Cerebellar cortex (tissue), 1 donor: ENCODE measurements around the gene NT5DC4.
A peak's percentile ranks its signal among the peaks of the same experiment; 100 is the strongest.

ENCODE experiments used
- DNase-seq: peaks from one replicate; pipeline ENCODE4 v3.0.0-alpha.2; 2015; ENCODE audit warnings: low spot score

The NT5DC4 gene

DNA sequence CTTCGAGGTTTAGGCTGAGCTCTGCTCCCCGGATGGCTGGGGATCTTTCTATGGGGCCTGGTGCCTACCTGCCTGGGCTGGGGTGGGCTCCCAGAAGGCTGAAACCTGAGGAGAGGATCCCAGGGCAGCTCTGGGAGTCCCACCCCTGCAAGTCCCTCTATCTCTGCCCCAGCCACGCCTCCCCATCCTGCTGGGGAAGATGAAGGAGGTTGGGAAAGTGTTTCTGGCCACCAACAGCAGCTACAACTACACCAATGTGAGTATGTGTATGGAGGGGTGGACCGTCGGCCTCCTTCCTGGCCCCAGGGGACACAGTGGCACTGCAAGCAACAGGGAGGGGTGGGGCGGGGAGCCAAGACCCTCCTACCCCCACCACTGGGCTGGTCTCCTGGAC is 2.7 kb downstream of the NT5DC4 start:
- no peak for DNase-seq

DNA sequence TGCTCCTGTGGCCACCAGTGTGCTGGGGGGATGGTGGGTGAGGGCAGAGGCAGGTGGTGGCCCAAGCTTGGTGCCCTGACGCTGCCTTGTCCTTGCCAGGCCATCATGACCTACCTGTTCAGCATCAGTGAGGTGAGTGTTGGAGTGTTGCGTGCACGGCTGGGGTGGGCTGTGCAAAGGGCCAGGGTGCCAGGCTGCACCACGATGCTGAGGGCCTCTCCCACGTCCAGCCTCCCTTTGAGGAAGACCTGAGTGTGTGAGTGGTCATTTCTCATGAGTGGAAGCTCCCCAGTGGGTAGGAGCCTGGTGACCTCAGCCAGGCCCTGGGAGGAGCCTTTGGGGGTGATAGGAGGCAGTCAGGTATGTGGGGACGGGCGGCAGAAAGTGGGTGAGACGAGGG is 3.2 kb downstream of the NT5DC4 start:
- no peak for DNase-seq

DNA sequence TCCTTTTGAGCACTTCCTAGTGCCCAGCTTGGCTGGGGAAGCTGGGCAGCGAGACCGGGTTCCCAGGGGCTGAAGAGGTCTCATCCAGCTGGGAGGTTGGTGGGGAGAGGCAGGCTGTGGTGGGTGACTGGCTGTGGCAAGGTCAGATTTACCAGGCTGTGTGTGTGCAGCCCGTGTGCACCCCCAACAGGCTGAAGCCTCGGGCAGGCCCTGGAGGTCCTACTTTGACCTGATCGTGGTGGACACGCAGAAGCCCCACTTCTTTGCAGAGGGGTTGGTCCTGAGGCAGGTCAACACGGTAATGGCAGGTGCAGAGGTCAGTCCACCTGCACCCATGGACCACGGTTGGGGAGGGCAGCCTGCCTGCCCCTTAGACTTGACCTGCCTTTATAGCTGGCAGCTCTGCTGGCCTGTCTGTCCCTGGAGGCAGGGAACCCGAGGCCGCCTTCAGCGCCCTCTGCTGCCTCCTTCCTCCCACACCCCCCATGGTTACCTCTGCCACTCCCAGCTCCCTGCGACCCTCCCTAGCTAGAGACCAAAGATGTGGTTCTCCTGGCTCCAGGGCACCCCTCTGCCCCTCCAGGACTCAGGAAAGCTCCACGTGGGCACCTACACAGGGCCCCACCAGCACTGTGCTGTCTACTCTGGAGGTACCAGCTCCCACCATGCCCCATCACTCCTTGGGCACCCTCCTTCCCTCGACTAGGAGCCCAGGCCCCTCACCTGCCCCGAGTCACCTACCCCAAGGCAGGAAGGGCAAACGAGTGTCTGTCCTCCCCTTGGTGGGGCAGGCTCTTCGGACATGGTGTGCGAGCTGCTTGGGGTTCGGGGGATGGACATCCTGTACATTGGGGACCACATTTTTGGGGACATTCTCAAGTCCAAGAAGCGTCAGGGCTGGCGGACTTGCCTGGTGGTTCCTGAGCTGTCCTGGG is 4.0 kb downstream of the NT5DC4 start:
- DNase-seq, result peak; percentile 20

DNA sequence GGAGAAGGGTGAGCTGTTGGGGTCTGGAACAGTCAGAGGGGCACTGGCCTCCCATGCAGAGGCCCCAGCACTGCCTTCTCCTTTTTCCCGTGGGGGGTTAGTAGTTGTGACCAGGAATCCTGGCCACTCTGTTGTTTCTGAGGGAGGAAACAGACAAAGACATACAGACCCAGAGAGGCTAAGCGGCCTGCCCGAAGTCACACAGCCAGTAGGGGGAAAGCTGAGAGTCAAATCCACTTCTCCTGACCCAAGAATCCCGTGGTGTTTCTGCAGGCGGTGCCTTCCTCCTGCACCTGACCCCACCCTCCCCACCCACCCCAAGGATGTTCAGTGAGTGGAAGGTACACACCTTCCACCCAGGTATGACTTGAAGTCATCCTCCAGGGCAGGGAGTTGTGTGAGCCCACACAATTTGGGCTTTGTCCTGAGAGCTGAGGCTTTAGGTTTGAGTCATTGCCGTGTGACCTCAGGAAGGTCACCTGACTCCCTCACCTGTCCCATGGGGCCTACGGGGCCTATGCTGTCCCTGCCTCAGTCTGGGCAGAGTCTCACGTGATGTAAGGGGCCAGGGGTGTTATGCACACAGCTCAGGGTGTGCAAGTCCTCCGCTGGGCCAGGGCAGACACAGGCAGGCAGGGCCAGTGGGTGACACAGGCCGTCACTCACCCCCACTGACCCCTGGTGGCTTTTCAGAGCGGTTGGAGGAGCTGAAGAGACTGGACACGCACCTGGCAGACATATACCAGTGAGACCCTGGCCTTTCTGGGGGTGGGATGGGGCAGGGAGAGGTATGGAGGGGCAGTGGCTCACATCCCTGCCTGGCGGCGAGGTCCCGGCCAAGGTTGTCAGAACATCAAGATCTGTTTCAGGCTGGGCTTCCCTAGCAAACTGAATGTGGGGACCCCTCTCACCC is 5.0 kb downstream of the NT5DC4 start:
- DNase-seq, result no peak

DNA sequence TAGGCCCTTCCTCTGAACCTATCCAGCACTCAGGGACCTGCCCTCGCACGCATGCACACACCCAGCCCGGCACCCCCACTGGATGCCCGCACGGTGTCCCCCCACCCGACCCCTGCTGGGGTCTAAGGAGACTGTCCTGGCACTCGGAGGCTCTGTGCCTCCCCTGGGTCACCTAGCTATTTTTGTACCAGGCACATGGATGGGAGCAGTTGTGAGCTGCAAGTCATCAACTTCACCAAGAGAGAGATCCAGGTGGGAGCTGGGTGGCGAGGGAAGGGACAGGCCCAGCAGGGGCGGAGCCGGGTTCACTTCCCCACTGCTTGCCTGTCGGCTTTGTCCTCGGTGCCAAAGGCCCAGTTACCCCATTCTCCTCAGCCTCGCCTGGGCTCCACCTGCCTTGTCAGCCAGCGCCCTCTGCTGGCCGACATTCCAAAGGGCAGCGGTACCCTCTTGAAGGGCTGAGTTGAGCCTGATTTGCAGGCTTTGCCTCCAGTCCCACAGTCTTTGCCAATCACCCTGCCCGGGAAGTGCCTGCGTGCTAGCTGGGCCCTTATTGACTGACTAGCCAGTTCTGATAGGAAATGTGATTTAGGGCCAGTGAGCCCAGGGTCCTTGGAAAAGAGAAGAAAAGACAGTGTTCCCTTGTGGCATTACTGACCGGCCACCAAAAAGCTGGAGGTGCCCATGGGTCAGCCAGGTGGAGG is 5.8 kb downstream of the NT5DC4 start:
- DNase-seq, result peak; percentile 84

DNA sequence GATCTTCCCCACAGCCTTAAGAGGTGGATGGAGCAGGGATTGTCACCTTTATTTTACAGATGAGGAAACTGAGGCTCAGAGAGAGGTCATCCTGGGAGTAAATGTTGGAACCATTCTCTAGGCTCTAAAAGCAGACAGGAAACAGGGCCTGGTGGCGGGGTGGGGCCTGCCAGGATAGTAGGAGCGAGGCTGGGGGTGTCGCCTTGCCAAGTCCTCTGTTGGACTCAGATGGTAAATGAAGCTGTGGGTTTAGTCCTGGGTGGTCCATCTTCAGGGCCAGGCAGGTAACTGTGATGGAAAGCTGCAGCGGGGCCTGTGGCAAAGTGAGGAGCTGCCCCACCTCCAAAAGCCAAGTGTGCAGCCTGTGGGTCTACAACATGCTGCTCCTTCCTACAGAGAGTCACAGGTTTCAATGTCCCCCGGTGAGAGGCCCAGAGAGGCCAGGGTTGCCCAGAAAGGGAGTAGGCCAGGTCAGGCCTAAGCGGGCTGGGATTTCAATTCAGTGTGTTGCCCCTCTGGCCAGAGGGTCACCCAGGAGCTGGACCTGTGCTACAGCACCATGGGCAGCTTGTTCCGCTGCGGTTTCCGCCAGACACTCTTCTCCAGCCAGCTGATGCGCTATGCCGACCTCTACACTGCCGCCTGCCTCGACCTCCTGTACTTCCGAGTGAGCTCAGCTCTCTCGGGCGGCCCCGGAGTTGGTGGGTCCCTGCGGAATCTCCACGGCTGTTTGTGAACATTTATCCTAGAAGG is 6.6 kb downstream of the NT5DC4 start:
- DNase-seq, result no peak

DNA sequence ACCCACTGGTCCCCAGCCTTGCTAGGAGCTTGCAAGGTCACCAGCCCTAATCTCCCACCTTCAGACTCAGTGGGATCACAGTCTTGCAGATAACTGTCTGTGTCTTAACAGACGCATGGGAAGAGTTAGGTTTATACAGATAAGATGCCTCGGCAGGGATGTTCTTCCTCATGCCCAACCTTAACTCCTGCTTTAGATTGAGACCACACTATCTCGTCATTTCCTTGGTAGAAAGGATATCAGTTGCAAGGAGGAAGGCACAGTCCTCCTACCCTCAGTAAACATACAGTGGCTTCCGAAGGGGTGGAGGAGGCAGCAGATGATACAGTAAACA is 7.2 kb downstream of the NT5DC4 start:
- no peak for DNase-seq

DNA sequence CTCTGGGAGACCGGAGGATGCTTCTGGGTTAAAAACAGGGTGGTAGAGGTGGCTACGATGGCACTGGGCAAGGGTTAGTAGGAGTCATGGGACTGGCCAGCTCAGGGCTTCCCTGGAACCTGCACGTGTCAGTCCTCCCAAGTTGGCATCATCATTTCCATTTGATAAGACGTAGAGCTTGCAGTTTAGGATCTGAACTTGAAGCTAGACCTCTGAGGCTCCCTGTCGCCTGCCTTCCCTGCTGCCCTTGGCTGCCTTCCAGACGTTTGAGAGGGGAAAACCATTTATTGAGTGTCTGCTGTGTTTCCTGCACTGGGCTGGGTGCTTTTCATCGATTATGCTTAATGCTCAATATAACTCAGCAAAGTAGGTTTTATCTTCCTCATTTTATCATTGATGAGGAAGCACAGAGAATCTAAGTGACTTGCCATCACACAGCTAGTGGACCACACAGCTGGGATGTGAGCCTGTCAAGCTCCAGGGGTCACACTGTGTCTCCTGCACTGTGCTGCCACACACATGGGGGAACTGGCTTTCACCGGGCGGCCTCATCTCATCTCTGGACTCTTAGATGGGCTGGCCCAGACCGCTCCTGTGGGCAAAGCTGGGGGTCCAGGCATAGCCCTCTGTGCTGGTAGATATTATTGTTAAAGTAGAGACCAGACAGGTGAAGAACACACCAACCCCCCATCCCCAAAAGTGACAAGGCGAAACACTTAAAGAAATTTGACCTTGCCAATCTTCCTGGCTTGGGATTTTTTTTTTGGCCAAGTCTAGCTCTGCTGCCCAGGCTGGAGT is 7.8 kb downstream of the NT5DC4 start:
- no peak for DNase-seq

DNA sequence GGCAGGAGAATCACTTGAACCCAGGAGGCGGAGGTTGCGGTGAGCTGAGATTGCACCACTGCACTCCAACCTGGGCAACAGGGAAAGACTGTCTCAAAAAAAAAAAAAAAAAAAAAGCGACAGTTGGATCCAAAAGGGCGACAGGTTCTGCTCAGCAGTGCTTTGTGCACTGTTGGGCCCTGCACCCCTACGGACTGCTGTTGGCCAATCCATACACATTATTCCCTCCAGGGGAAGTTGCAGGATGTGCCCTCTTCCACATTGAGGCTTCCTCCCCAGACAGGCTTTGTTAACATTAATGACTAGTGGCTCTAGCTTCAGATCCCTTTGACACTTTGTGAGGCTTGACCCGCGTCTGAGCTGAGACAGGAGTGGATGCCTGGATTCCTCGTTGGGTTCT is 9.4 kb downstream of the NT5DC4 start:
- no peak for DNase-seq

DNA sequence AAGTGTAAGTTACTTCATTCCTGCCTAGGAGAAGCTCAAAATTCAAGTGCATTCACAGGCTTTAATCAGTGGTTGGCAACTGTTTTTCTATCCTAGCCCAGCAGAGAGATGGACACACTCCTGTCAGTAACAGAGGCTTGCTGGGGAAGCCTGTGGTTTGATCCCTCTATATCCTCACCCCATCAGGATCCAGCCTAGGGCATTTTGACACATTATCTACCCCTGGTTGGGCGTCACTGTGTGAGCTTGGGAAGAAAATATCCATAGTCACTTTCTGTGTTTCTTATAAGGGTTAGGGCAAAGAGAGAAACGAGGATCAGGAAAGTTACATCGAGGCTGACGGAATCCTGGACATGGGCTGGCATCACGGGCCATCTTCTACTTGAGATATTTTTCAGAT is 10.0 kb downstream of the NT5DC4 start:
- DNase-seq, result no peak

DNA sequence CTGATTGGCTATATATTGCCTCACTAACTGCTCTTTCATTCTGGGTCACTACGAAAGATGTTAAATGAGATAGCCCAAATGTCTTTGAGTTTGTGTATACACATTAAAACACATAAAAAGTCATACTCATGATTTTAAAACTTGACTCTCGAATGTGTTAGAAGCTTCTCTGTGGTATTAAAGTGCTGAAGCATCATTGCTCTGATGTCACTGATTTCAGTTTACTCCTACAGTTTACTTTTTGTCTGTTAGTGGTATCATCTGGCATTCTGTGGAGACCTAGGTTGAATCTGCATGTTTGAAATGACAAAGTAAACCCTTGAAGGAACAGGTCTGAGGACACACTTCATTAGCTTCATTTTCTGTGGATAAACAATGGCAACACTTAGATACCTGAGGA is 10.7 kb downstream of the NT5DC4 start:
- no peak for DNase-seq

DNA sequence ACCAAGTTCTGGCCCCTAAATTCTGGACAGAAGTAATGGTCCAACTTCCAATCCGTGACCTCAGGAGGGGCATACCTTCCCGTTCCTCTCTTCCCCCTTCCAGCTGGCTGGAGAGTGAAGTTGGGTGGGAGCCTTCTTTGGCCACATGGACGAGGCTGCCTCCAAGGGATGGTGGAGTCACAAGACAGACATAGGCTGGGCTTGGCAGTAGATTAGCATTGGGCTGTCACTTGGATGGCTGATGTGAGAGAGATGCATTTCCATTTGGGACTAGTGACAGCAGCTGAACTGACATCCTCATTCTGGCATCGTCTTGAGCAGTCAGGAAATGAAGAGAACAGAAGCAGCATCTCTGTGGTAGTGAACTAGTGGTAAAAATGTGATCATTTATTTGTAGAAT is 12.6 kb downstream of the NT5DC4 start:
- DNase-seq, result no peak

DNA sequence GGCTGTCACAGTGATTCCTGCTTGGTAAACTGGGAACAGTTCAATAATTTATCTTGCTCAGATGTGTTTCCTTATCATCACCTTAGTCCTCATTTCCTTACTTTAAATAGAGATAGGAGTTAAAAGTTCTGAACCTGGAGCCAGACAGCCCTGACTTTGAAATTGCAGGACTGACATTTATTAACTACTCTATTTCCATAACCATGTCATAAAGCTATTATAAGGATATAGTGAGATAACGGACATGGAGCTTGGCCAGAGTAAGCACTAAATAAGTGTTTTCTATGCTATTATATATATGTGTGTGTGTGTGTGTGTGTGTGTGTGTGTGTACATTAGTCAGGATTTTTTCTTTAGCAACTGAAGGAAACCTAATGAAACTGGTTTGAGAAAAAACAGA is 13.1 kb downstream of the NT5DC4 start:
- no peak for DNase-seq

DNA sequence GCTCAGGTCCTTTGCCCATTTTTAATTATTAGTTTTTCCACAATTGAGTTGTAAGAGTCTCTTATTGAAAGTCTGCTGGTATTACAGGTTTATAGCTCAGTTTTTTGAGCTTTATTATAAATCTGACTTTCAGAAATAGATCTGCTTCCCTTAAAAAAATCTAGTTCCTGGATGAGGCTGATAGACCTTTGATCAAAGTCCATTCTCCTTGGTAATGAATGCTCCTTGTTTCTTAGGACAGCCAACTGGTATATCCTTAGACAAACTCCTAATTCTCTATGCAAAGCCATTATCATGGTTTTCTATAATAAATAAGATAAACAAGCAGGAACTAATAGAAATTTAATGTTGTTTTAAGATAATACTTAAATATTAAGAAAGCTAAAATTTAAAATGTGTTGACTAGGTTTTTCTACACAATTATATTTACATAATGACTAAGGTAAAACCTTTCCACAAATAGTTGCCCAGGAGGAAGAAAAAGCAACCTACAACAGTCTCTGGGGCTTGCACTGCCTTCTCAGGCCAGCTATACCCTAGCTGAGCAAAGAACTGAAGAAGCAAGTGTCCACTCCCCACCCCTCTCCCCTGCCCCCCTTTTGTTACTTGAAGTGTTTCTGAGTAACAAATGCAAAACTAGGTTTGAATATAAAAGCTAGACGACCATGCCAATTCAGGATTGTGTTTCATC is 16.9 kb downstream of the NT5DC4 start:
- no peak for DNase-seq

DNA sequence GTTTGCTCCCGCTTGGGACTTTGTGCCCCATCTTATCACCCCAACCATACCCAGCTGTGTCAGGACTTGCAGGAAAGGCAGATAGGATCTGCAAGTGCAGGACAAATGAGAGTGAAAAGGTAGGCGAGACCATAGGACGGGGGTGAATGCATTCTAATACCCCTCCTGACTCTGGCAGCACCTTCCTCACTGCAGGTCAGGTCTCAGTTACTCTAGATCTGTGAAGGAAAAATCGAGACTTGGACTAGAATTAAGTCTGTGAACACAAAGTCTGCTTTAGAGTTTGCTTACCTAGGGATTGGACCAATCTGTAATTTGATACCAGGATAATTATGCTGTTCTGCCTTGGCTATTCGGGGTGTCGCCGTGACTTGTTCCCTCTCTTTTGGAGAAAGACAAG is 19.7 kb downstream of the NT5DC4 start:
- DNase-seq, result no peak

DNA sequence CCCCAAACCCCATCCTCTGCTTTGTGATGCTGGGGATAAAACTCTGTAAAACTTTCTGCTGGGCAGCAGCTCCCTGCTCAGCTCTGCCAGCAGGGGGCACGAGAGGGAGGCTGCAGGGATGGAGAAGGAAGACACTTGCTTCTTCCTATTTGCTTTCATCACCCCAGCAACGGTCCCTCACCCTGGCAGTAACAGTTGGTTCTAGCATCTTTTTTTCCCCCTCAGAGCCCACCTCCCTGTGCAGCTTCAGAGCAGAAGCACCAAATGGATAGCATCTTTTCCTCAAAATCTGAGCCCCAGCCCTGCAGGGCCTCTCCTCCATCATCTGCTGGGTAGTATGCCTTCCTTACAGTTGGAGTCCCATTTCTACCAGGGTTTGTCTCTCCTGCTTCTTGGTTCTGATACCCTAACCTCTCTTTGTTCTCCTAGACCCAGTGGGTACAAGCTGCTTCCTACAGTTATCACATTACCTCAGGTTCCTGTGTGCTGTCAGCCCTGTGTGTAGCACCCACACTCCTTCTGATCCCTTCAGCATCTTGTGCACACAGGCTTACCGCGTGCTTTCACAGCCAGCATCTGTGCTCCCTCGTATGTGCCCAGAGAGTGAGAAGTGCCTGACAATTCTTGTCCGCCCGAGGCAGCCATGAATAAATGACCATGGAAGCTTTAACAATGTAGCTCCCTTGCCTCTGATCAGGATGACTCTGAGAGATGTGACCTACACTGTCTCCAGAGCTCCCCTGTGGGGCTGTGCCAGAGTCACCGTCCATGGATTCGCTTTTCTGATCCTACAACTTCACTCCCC is 29.1 kb downstream of the NT5DC4 start:
- DNase-seq, result peak; percentile 73

DNA sequence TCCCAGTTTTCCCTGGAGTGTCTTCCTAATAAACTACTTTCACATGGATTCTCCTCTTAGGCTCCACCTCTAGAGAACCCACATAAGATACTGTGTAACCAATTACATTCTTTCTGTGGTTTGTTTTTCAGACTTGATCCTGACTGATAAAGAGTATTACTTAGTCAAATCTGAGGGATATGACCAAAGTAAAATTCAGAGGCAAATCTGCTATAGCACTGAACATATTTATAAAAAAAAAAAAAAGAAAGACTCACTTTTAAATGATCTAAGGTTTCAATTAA is 29.7 kb downstream of the NT5DC4 start:
- DNase-seq, result no peak

DNA sequence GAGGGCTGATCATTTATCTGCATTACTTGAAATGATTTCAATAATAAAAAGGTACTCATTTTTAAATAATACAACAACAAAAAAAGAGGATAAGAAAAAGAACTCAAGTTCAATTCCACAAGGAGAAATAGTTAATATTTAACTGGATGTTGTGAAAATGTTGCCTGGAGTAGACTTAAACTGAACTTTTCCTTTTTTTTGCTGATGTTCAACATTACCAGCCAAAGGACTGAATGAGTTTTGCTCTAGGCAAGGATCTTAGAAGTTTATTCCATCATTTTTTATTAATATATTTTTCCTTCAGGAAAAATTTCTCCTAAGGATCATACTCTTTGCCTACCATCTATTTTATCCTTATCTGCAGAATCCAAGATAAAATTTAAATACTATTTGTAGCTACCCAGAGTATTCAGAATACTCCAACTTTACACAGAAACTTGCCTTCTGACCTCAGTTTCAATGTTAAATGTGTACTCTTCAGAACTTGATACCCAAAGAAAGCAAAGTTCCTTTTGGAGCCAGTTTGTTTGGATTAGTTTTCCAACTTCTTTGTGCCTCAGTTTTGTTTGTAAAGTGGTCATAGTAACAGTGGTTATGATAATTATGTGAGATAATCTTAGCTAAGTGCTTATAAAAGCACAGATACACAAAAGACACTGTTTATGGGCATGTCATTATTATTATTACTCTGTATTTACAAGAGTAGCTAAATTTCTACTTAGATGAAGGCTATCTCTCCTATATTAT is 30.8 kb downstream of the NT5DC4 start:
- DNase-seq, result no peak

DNA sequence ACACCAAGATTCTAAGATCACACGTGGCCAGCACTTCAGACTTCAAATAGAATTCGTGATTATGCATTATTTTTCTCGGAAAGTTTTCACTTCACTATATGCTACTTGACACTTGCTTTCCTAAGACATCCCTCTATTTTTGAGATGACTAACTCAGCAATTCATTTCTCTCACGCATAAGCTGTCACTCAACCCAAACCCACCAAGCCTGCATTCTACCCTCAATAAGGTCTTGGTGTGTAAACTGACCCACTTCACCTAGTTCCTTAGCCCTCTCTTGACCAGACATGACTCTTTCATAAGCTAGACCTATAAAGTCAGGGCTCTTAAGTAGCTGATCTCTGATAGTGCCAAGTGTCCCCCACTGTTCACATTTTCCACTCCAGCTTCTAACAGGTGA is 31.8 kb downstream of the NT5DC4 start:
- DNase-seq, result no peak
